Upper lobe of left lung (tissue), 6 donors: ENCODE results near the gene AQP3. TPM values are rescaled to one million over a fixed set of nuclear protein-coding genes. Genes with fewer than 3 reads are reported as not detected.
"Not testable (repeated sequence)": the region's sequence is repeated elsewhere in the genome, so short reads cannot be mapped to it uniquely, and the experiment has no call there.

Source experiments
- ATAC-seq, 2 donors: fragments of 200-7000 bp; cut with Tn5 transposase; one replicate each; pipeline ENCODE4 v1.9.1; 2022; ENCODE audit warnings: mild to moderate bottlenecking in 2 of 2, moderate library complexity in 2 of 2; ENCODE audit not compliant: low FRiP score in 2 of 2
- DNase-seq, 2 donors: peaks; one replicate each; pipeline ENCODE4 v3.0.0-alpha.2; 2019 to 2020
- H3K27ac ChIP-seq, 4 donors: fragments of 200-600 bp; sonication (generic); one replicate each; pipeline ENCODE4 v1.5.1; 2016 to 2019
- H3K27me3 ChIP-seq, 4 donors: fragments of 200-600 bp; sonication (generic); one replicate each; pipeline ENCODE4 v1.5.1; 2017 to 2019
- H3K36me3 ChIP-seq, 4 donors: fragments of 200-600 bp; sonication (generic); one replicate each; pipeline ENCODE4 v1.5.1; 2016 to 2019
- H3K4me1 ChIP-seq, 4 donors: fragments of 200-600 bp; sonication (generic); one replicate each; pipeline ENCODE4 v1.5.1; 2018 to 2019
- H3K4me3 ChIP-seq, 4 donors: fragments of 200-600 bp; sonication (generic); one replicate each; pipeline ENCODE4 v1.5.1; 2017 to 2019; ENCODE audit warnings: mild to moderate bottlenecking in 2 of 4, moderate library complexity in 1 of 4
- H3K9me3 ChIP-seq, 4 donors: fragments of 200-600 bp; sonication (generic); one replicate each; pipeline ENCODE4 v1.5.1; 2018 to 2019
- CTCF ChIP-seq, 6 experiments: fragments of 450-650 bp in 4 of 6; fragments of 200-600 bp in 2 of 6; sonication (generic) in 2 of 6; IDR thresholded peaks; one replicate each; pipeline ENCODE4 v1.5.1; 2016 to 2019; ENCODE audit warnings: antibody characterized with exemption in 6 of 6
- EP300 ChIP-seq, 4 donors: sonication (generic); formaldehyde crosslinking; IDR thresholded peaks; one replicate each; pipeline ENCODE4 v1.5.1; 2017; ENCODE audit warnings: antibody characterized with exemption in 4 of 4, control low read depth in 2 of 4
- POLR2A ChIP-seq, 4 donors: fragments of 450-650 bp; IDR thresholded peaks; one replicate each; pipeline ENCODE4 v1.5.1; 2016 to 2017; ENCODE audit warnings: antibody characterized with exemption in 4 of 4, mild to moderate bottlenecking in 2 of 4
- POLR2AphosphoS5 ChIP-seq, 2 donors: sonication (generic); formaldehyde crosslinking; IDR thresholded peaks; one replicate each; pipeline ENCODE4 v1.5.1; 2017; ENCODE audit warnings: antibody characterized with exemption in 2 of 2
- WGBS, 2 donors: methylation state at CpG; one replicate each; pipeline ENCODE4 v1.1.5; 2017 to 2018; 5-methylcytosine and 5-hydroxymethylcytosine counted together
- total RNA-seq, 6 donors: library from RNA; depleted of rRNA in 4 of 6; stranded (reverse); fragments of >200 nt in 4 of 6; gene quantifications; one replicate each; pipeline versions ENCODE4 v1.1.0 to v1.2.1, GENCODE V29; 2016 to 2021
- donor health status: DM: no; HTN: no; CAD: no; lungs with moderate emphysema.
- donor health status: DM: no; HTN: yes; CAD: no; lungs with severe emphysema.

The AQP3 gene
- total RNA-seq, 6 donors from 2014 or later: 62.5 to 468 (median 201) TPM

GRCh38 chr9:33429256-33429985 lies 18.0 kb downstream of the AQP3 start:
- no peaks in the 10 kb centered on the region for H3K27me3 ChIP-seq
- no peaks in the 10 kb centered on the region for H3K36me3 ChIP-seq
- 63 to 66% methylated on average over 3 of the region's 3 CpGs for WGBS, 2 donors
- no peak overlapping the region for H3K4me3 ChIP-seq
- no peak for ATAC-seq
- no peak overlapping the region for H3K27ac ChIP-seq
- DNase-seq: no peak
- no peaks in the 10 kb centered on the region for H3K9me3 ChIP-seq
- peaks cover 0 to 3% (median 0%) of the 10 kb centered on the region in 4 donors for H3K4me1 ChIP-seq
- TF ChIP-seq POLR2AphosphoS5 (IDR thresholded peaks at IDR 0.05) (no peak), EP300 (IDR thresholded peaks at IDR 0.05) (no peak), POLR2A (IDR thresholded peaks at IDR 0.05) (no peak), CTCF (IDR thresholded peaks at IDR 0.05) (no peak)

- 85 to 93% methylated on average over 6 to 7 of the region's 7 CpGs for WGBS, 2 donors
- Histone ChIP-seq H3K4me1 (peaks cover 0 to 3% (median 0%) of the 10 kb centered on the region in 4 donors), H3K27me3 (no peaks in the 10 kb centered on the region), H3K9me3 (no peaks in the 10 kb centered on the region), H3K36me3 (no peaks in the 10 kb centered on the region), H3K4me3 (no peak overlapping the region), H3K27ac (no peak overlapping the region)
- peak in 1 of 2 donors; percentile 69 for ATAC-seq
- TF ChIP-seq EP300 (IDR thresholded peaks at IDR 0.05): no peak
- no peak for TF ChIP-seq POLR2A (IDR thresholded peaks at IDR 0.05)
- TF ChIP-seq CTCF (IDR thresholded peaks at IDR 0.05): no peak
- no peak for TF ChIP-seq POLR2AphosphoS5 (IDR thresholded peaks at IDR 0.05)
- DNase-seq: peak in 1 of 2 donors; percentile 38
These were observed 20.5 kb downstream of the AQP3 start for GRCh38 chr9:33426843-33427293.

- no peaks in the 10 kb centered on the region for H3K27me3 ChIP-seq
- no peak for TF ChIP-seq CTCF (IDR thresholded peaks at IDR 0.05)
- TF ChIP-seq POLR2AphosphoS5 (IDR thresholded peaks at IDR 0.05): no peak
- no peak for TF ChIP-seq POLR2A (IDR thresholded peaks at IDR 0.05)
- TF ChIP-seq EP300 (IDR thresholded peaks at IDR 0.05): no peak
- DNase-seq: no peak
- H3K9me3 ChIP-seq: no peaks in the 10 kb centered on the region
- 55 to 77% methylated on average over 4 of the region's 4 CpGs for WGBS, 2 donors
- peaks cover 0 to 3% (median 0%) of the 10 kb centered on the region in 4 donors for H3K4me1 ChIP-seq
- peak; percentile 41 to 66 for ATAC-seq
- H3K4me3 ChIP-seq: no peak overlapping the region
- H3K27ac ChIP-seq: peak overlapping the region in 1 of 4 donors; percentile 75
- no peaks in the 10 kb centered on the region for H3K36me3 ChIP-seq
These were observed 22.3 kb downstream of the AQP3 start for GRCh38 chr9:33425128-33425533.

GRCh38 chr9:33424492-33424891 lies 22.9 kb downstream of the AQP3 start:
- not testable (repeated sequence) for H3K4me1 ChIP-seq, ATAC-seq, H3K9me3 ChIP-seq, DNase-seq, H3K27me3 ChIP-seq, H3K36me3 ChIP-seq, H3K4me3 ChIP-seq
- H3K27ac ChIP-seq: peak overlapping the region in 1 of 4 donors; percentile 30
- WGBS, 2 donors: 87 to 95% methylated on average over 6 of the region's 6 CpGs

- ATAC-seq: not testable (repeated sequence)
These were observed 23.4 kb downstream of the AQP3 start for GRCh38 chr9:33424043-33424442.

More at GRCh38 chr9:33424043-33424442, 23.4 kb downstream of the AQP3 start:
- not testable (repeated sequence) for H3K4me3 ChIP-seq, H3K4me1 ChIP-seq, H3K36me3 ChIP-seq, H3K27ac ChIP-seq, H3K9me3 ChIP-seq, H3K27me3 ChIP-seq, DNase-seq
- WGBS, 2 donors: 54 to 62% methylated on average over 4 to 6 of the region's 7 CpGs
